Measurements from ENCODE around the gene SIPA1L3. TPM values are rescaled to one million over a fixed set of nuclear protein-coding genes. Genes with fewer than 3 reads are reported as not detected.

SIPA1L3 gene
- total and polyA plus RNA-seq, 11 donors: 4.7 to 22.9 (median 8.8) TPM

DNA sequence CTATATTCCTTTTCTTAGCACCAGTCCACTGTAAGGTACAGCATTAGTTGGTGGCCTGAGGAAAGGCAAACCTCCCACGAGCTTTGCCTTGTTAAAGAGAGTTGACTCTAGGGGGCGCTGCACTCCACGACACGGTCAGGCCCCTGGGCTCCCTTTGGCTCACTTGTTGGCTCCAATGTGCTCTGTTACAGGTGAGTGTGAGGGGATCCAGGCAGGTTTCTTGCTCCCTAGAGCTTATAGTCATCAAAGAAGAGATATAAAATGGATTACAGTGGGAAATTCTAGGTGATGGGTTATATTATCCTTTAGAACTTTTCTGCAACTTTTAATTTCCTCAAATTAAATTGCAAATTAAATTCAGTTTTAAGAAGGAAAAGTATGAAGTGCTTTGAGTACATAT, 4.3 kb upstream of the SIPA1L3 start:
- Histone ChIP-seq H3K27ac (no peak overlapping the region), H3K4me1 (peaks cover 0 to 9% (median 2%) of the 10 kb centered on the region in 12 donors), H3K27me3 (no peaks in the 10 kb centered on the region), H3K4me3 (no peak overlapping the region), H3K36me3 (no peaks in the 10 kb centered on the region), H3K9me3 (no peaks in the 10 kb centered on the region)
- peak; percentile 29 to 52 (median 46) for ATAC-seq
- DNase-seq: peak; percentile 74 to 80 (median 78)
- TF ChIP-seq, protein P1, sequence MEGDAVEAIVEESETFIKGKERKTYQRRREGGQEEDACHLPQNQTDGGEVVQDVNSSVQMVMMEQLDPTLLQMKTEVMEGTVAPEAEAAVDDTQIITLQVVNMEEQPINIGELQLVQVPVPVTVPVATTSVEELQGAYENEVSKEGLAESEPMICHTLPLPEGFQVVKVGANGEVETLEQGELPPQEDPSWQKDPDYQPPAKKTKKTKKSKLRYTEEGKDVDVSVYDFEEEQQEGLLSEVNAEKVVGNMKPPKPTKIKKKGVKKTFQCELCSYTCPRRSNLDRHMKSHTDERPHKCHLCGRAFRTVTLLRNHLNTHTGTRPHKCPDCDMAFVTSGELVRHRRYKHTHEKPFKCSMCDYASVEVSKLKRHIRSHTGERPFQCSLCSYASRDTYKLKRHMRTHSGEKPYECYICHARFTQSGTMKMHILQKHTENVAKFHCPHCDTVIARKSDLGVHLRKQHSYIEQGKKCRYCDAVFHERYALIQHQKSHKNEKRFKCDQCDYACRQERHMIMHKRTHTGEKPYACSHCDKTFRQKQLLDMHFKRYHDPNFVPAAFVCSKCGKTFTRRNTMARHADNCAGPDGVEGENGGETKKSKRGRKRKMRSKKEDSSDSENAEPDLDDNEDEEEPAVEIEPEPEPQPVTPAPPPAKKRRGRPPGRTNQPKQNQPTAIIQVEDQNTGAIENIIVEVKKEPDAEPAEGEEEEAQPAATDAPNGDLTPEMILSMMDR (IDR thresholded peaks at IDR 0.05): peak; percentile 68 to 84 (median 78)
- no peak for TF ChIP-seq POLR2A (IDR thresholded peaks at IDR 0.05)
- intact Hi-C loops (cut with DNase I): loop anchor here (2.0 to 10.0 kb wide), 12 partner anchors 102 to 432 kb away; partner anchors contain the start of genes CATSPERG (in 4 of the 10) and DPF1 (in 1 of the 10)
- 0 to 2% (median 1%) methylated on average over 4 of the region's 4 CpGs for WGBS, 4 donors

DNA sequence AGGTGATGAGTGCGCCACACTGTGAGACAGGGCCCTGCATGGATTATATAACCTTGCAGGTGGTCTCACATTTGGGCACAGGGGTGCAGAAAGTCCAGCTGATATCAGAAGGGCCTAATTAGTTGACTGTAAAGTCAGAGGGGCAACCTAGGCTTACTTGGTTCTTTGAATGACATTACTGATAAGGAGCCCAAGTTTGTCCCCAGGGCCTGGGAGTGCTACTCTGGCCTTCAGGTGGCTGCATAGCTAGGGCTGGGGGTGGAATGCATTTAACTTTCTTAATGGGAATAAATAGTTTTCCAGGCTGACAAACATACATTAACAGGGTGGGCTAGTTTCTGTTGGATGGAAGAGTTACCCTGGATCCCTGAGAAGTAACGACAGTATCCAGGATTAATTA, 3.9 kb upstream of the SIPA1L3 start:
- Histone ChIP-seq H3K27me3 (no peaks in the 10 kb centered on the region), H3K9me3 (no peaks in the 10 kb centered on the region), H3K4me3 (no peak overlapping the region), H3K4me1 (peaks cover 0 to 13% (median 6%) of the 10 kb centered on the region in 12 donors), H3K27ac (no peak overlapping the region), H3K36me3 (no peaks in the 10 kb centered on the region)
- WGBS, 4 donors: 83 to 87% (median 84%) methylated on average over 2 of the region's 2 CpGs
- TF ChIP-seq POLR2A (IDR thresholded peaks at IDR 0.05): no peak
- TF ChIP-seq, protein P1 (IDR thresholded peaks at IDR 0.05): no peak
- intact Hi-C loops (cut with DNase I): loop anchor here (2.0 to 10.0 kb wide), 12 partner anchors 102 to 432 kb away; partner anchors contain the start of genes CATSPERG (in 4 of the 10) and DPF1 (in 1 of the 10)
- ATAC-seq (no peak), DNase-seq (no peak)

DNA sequence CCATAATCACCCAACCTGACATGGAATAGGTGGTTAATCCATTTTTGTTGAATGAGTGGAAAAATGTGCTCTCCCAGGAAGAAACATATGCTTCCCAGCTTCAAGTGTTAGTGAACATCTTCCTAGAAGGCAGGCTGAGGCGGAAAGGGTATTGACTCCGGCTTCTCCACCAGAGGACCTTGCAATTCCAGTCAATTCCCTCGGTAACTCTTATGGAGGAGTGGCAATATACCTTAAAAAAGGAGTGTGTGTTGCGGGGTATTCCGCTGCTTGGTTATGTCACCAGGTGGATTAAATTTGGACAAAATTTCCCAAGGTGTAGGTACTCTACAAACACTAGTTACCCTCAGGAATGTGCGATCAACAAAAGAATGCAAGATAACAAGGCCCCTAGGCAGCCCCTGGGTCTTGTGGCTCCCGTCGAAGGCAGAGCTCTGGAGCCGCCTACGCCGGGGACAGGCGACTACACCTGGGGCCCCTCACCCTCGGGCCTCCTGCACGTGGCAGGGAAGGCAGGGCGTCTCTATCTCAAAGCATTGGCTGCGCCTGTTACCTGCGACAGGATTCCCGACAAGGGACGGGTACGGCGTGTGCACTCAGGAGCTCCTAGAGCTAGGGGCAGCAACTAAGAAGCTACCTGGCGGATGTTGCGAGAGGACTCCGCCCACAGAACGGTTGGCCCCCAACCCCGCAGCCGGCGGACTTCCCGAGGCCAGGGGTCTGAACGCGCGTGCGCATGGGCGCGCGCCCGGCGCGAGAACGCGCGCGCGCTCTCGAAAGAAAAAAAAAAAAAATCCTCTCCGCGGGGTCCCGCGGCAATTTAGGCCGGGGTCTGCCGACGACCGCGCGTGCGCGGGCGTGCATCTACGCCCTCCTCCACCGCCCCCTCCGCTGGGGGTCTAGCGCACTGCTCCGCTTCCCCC, 801 bp upstream of the SIPA1L3 start, which contains the start of gene WDR87:
TSS of gene WDR87 (minus strand) at position 649 of the 923 bp plus-strand sequence. CDS start 8,355 bp downstream, outside the sequence.
- TF ChIP-seq, protein P1 (IDR thresholded peaks at IDR 0.05): no peak
- no peak for TF ChIP-seq POLR2A (IDR thresholded peaks at IDR 0.05)
- ATAC-seq (peak in 1 of 4 donors; percentile 18), DNase-seq (peak; percentile 11 to 64 (median 31))
- peak within 1 kb of the TSS in 11 of 12 donors; percentile 47 to 81 (median 76) for H3K27ac ChIP-seq
- H3K27me3 ChIP-seq: no peaks in the 10 kb centered on the region
- no peaks in the 10 kb centered on the region for H3K36me3 ChIP-seq
- H3K4me1 ChIP-seq: peaks cover 0 to 19% (median 12%) of the 10 kb centered on the region in 12 donors
- H3K9me3 ChIP-seq: no peaks in the 10 kb centered on the region
- H3K4me3 ChIP-seq: peak within 1 kb of the TSS; percentile 76 to 98 (median 88)
- 8 to 20% (median 9%) methylated on average over 34 to 63 of the region's 63 CpGs for WGBS, 4 donors
- intact Hi-C loops (cut with DNase I): loop anchor here (2.0 to 10.0 kb wide), 11 partner anchors 96 to 431 kb away; partner anchors contain the start of genes CATSPERG (in 6 of the 10) and DPF1 (in 1 of the 10)

All from heart left ventricle (tissue), 16 donors.